Measurements from ENCODE around the gene BAD. TPM values are rescaled to one million over a fixed set of nuclear protein-coding genes. Genes with fewer than 3 reads are reported as not detected.

BAD gene
- total and polyA plus RNA-seq, 2 of the 13 experiments (the other 11 are each of a cell fraction or from before 2014, with no cell fraction given): 17.9 to 28.5 TPM

- TF ChIP-seq, protein P1, sequence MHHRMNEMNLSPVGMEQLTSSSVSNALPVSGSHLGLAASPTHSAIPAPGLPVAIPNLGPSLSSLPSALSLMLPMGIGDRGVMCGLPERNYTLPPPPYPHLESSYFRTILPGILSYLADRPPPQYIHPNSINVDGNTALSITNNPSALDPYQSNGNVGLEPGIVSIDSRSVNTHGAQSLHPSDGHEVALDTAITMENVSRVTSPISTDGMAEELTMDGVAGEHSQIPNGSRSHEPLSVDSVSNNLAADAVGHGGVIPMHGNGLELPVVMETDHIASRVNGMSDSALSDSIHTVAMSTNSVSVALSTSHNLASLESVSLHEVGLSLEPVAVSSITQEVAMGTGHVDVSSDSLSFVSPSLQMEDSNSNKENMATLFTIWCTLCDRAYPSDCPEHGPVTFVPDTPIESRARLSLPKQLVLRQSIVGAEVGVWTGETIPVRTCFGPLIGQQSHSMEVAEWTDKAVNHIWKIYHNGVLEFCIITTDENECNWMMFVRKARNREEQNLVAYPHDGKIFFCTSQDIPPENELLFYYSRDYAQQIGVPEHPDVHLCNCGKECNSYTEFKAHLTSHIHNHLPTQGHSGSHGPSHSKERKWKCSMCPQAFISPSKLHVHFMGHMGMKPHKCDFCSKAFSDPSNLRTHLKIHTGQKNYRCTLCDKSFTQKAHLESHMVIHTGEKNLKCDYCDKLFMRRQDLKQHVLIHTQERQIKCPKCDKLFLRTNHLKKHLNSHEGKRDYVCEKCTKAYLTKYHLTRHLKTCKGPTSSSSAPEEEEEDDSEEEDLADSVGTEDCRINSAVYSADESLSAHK (CRISPR knock-in tag; IDR thresholded peaks at IDR 0.05; ENCODE audit: borderline replicate concordance): no peak
- TF ChIP-seq ZSCAN22 (CRISPR knock-in tag; IDR thresholded peaks at IDR 0.05) (no peak), ZBTB43 (CRISPR knock-in tag; conservative IDR thresholded peaks at IDR 0.05) (peak; percentile 98), ZNF607 (CRISPR knock-in tag; IDR thresholded peaks at IDR 0.05; ENCODE audit: borderline replicate concordance) (no peak; the same call in 1 of the 2 replicates), JUND (CRISPR knock-in tag; IDR thresholded peaks at IDR 0.05) (no peak), MAFK (conservative IDR thresholded peaks at IDR 0.05 in 1 of 2, IDR thresholded peaks at IDR 0.05 in 1 of 2; ENCODE audit: low read length in 2 of 2) (no peak), SIX4 (CRISPR knock-in tag; IDR thresholded peaks at IDR 0.05) (no peak), REL (CRISPR knock-in tag; conservative IDR thresholded peaks at IDR 0.05) (peak; percentile 68), SMARCC2 (IDR thresholded peaks at IDR 0.05) (no peak), ZNF713 (CRISPR knock-in tag; IDR thresholded peaks at IDR 0.05) (no peak), DRAP1 (CRISPR knock-in tag; IDR thresholded peaks at IDR 0.05) (peak; percentile 70), ATF4 (CRISPR knock-in tag; IDR thresholded peaks at IDR 0.05) (no peak; a peak in 1 of 4 replicates), ASH2L (IDR thresholded peaks at IDR 0.05; ENCODE audit: insufficient read length, low read depth, low read length) (peak; percentile 63), ZNF333 (CRISPR knock-in tag; IDR thresholded peaks at IDR 0.05; ENCODE audit: borderline replicate concordance) (no peak), HCFC1 (IDR thresholded peaks at IDR 0.05; ENCODE audit: low read depth, low read length) (peak; percentile 95), ZBTB44 (CRISPR knock-in tag; IDR thresholded peaks at IDR 0.05) (no peak), NPAS2 (CRISPR knock-in tag; IDR thresholded peaks at IDR 0.05; ENCODE audit: borderline replicate concordance) (no peak), GATAD2A (CRISPR knock-in tag; IDR thresholded peaks at IDR 0.05) (peak; percentile 75), ZSCAN12 (CRISPR knock-in tag; IDR thresholded peaks at IDR 0.05) (no peak), BRF2 (CRISPR knock-in tag; IDR thresholded peaks at IDR 0.05) (no peak)
- TF ChIP-seq, protein P2, sequence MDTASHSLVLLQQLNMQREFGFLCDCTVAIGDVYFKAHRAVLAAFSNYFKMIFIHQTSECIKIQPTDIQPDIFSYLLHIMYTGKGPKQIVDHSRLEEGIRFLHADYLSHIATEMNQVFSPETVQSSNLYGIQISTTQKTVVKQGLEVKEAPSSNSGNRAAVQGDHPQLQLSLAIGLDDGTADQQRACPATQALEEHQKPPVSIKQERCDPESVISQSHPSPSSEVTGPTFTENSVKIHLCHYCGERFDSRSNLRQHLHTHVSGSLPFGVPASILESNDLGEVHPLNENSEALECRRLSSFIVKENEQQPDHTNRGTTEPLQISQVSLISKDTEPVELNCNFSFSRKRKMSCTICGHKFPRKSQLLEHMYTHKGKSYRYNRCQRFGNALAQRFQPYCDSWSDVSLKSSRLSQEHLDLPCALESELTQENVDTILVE (CRISPR knock-in tag; IDR thresholded peaks at IDR 0.05): peak; percentile 95
These were observed 14.8 kb downstream of the BAD start (continued) for GRCh38 chr11:64269540-64270220.
